Muscle layer of duodenum (tissue), 2 donors: ENCODE data around the gene CCDC60.
"Not testable (repeated sequence)": the region's sequence is repeated elsewhere in the genome, so short reads cannot be mapped to it uniquely, and the experiment has no call there.

ENCODE experiments used
- H3K27ac ChIP-seq: one replicate; pipeline ENCODE4 v1.7.0; 2013; ENCODE audit warnings: mild to moderate bottlenecking, low read length
- H3K27me3 ChIP-seq: one replicate; pipeline ENCODE4 v1.7.0; 2013; ENCODE audit warnings: low read depth, mild to moderate bottlenecking, control low read depth, low read length
- H3K36me3 ChIP-seq, 2 donors: one replicate each; pipeline ENCODE4 v1.7.0; 2013; ENCODE audit warnings: low read length in 2 of 2, control low read depth in 1 of 2, mild to moderate bottlenecking in 1 of 2; ENCODE audit not compliant: insufficient read depth in 2 of 2, control insufficient read depth in 1 of 2
- H3K4me1 ChIP-seq, 2 donors: one replicate each; pipeline ENCODE4 v1.7.0; 2013; ENCODE audit warnings: low read length in 2 of 2, mild to moderate bottlenecking in 2 of 2, control low read depth in 1 of 2, moderate library complexity in 1 of 2; ENCODE audit not compliant: insufficient read depth in 2 of 2, control insufficient read depth in 1 of 2
- H3K4me3 ChIP-seq, 2 donors: one replicate each; pipeline ENCODE4 v1.7.0; 2013; ENCODE audit warnings: low read length in 2 of 2, low read depth in 1 of 2, mild to moderate bottlenecking in 1 of 2
- H3K9me3 ChIP-seq, 2 donors: one replicate each; pipeline ENCODE4 v1.7.0; 2013; ENCODE audit warnings: low read length in 2 of 2, control low read depth in 1 of 2, mild to moderate bottlenecking in 1 of 2; ENCODE audit not compliant: control insufficient read depth in 1 of 2
- donor health status: healthy.

Gene CCDC60

DNA sequence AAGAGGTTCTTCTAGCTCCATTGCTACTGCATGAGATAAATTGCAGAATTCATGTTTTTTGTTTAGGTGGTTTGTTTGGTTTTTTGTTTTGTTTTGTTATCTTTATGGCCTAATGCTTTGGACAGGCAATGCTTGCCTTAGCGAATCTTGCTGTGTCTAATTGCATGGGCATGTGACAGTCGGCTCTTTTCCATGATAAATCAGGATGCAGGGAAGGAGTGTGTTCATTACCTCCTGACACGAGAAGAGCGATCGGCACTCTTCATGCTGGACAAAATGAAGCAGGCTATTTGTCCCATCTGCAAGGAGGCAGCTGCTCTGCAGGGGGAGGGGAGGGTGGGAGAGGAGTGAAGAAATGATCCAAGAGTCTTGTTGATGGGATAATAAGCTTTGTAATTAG, 6.5 kb downstream of the CCDC60 start:
- Histone ChIP-seq H3K36me3 (no peaks in the 10 kb centered on the region), H3K27me3 (no peaks in the 10 kb centered on the region), H3K4me3 (no peak overlapping the region), H3K9me3 (no peaks in the 10 kb centered on the region), H3K4me1 (no peaks in the 10 kb centered on the region), H3K27ac (no peak overlapping the region)

DNA sequence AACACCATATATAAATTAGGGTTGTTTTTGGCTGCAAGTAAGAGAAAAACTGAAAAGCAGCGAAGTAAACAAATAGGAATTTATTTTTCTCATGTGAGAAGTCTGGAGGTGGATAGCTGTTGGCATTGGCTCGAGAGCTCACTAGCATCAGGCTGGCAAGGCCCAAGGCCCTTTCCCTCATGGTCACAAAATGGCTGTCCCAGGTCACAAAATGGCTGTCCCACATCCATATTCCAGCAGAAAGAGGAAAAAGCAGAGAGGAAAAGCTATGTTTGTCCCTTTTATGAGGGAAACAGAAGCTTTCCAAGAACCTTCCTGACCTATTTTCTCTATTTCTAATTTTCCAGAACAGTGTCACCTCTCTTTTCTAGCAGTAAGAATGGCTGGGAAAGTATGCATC, 7.5 kb downstream of the CCDC60 start:
- no peak overlapping the region for H3K27ac ChIP-seq
- H3K27me3 ChIP-seq = no peaks in the 10 kb centered on the region
- H3K9me3 ChIP-seq = no peaks in the 10 kb centered on the region
- no peaks in the 10 kb centered on the region for H3K4me1 ChIP-seq
- H3K4me3 ChIP-seq = no peak overlapping the region
- no peaks in the 10 kb centered on the region for H3K36me3 ChIP-seq

DNA sequence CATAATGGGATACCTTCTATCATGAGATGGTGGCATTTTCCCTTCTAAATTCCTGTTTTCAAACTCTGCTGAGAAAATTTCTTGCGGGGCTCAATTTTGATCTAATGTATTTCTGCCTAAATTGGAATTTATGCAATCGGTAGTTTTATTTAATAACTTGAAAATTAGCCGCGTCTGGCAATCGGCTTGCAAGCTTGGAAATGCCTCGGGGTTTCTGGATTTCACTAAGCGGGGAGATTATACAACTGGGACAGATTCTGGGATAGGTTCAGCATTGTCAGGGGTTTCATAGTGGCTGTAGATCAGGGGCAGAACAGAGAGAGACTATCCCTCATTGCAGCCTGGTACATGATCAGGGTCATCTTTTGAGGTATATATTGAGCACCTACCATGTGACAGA, 8.6 kb downstream of the CCDC60 start:
- H3K4me1 ChIP-seq = no peaks in the 10 kb centered on the region
- no peaks in the 10 kb centered on the region for H3K9me3 ChIP-seq
- no peak overlapping the region for H3K4me3 ChIP-seq
- no peaks in the 10 kb centered on the region for H3K36me3 ChIP-seq
- no peaks in the 10 kb centered on the region for H3K27me3 ChIP-seq
- no peak overlapping the region for H3K27ac ChIP-seq

DNA sequence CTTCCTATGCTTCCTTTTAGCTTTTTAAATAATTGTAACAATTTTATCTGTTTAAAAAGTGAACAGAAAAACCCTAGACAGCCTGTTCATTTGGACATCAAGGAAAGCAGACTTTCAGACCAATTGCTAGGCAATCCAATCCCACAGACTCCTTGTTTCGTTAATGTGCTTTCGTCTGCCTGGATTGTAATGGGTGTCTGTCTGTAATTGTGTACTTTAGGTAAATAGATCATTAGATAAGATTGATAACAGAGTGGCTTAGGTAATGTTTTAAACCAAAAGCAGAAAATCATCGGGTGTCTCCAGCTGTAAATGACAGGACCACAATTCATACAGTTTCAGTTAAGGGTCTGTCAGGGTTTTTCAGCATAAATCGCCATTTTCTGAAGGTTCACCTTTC, 19.6 kb downstream of the CCDC60 start:
- Histone ChIP-seq H3K36me3 (no peaks in the 10 kb centered on the region), H3K4me3 (no peak overlapping the region), H3K4me1 (no peaks in the 10 kb centered on the region), H3K9me3 (peaks cover 0 to 3% of the 10 kb centered on the region in 2 donors), H3K27me3 (no peaks in the 10 kb centered on the region), H3K27ac (no peak overlapping the region)

DNA sequence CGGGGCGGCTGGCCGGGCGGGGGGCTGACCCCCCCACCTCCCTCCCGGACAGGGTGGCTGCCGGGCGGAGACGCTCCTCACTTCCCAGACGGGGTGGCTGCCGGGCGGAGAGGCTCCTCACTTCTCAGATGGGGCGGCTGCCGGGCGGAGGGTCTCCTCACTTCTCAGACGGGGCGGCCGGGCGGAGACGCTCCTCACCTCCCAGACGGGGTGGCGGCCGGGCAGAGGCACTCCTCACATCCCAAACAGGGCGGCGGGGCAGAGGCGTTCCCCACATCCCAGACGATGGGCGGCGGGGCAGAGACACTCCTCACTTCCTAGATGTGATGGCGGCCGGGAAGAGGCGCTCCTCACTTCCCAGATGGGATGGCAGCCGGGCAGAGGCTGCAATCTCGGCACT, 25.8 kb downstream of the CCDC60 start:
- not testable (repeated sequence) for H3K36me3 ChIP-seq, H3K27ac ChIP-seq, H3K27me3 ChIP-seq, H3K4me1 ChIP-seq, H3K9me3 ChIP-seq, H3K4me3 ChIP-seq

DNA sequence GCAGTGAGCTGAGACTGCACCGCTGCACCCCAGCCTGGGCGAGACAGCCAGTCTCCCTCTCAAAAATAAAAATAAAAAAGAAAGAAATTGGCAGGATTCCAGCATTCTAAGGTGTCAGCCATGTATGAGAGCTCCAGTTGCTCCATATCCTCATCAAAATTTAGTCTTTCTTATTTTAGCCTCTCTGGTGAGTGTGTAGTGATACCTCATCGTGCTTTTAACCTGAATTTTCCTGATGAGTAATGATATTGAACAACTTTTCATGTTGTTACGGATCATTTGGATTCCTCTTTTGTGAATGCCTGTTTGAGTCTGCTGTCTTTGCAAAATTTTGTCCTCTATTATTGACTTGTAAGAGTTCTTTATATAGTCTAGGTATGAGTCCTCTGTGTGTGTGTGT, 28.5 kb downstream of the CCDC60 start:
- H3K4me1 ChIP-seq = no peaks in the 10 kb centered on the region
- no peaks in the 10 kb centered on the region for H3K36me3 ChIP-seq
- H3K4me3 ChIP-seq = no peak overlapping the region
- H3K27ac ChIP-seq = no peak overlapping the region
- no peaks in the 10 kb centered on the region for H3K27me3 ChIP-seq
- H3K9me3 ChIP-seq = no peaks in the 10 kb centered on the region

DNA sequence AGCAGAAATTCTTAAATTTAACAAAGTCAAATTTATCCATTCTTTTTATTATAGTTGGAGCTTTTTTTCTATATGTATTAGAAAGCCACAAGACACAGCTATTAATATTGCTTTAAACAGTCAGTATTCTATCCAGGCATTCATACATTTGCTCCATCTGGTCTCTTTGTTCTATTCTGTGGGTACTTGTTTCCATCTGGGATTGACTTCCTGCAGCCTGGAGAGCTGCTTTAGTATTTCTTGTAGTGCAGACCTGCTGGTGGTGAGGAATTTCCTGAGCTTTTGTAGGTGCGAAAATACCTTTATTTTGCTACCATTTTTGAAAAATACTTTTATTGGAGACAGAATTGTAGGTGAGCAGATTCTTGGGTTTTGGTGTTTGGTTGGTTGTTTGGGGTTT, 29.0 kb downstream of the CCDC60 start:
- H3K4me3 ChIP-seq = no peak overlapping the region
- H3K27ac ChIP-seq = no peak overlapping the region
- no peaks in the 10 kb centered on the region for H3K4me1 ChIP-seq
- H3K36me3 ChIP-seq = no peaks in the 10 kb centered on the region
- no peaks in the 10 kb centered on the region for H3K27me3 ChIP-seq
- H3K9me3 ChIP-seq = no peaks in the 10 kb centered on the region

DNA sequence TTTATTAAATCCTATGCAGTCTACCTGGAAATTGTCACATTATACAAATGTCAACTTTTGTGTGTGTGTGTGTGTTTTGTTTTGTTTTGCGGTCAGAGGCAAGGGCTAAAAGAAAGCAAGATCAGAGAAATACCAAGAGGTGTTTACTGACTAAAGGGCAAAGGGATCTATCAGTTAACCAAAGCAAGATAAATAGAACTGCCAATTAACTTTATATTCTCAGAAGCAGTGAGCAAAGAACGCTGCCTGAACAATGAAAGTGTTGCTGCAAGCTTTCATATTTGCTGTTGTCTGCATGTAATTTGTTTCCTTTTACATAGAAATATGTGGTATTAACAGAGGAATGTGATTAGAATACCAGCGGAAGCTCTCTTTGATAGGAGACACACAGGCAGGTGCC, 30.9 kb downstream of the CCDC60 start:
- Histone ChIP-seq H3K9me3 (no peaks in the 10 kb centered on the region), H3K27me3 (no peaks in the 10 kb centered on the region), H3K4me3 (no peak overlapping the region), H3K27ac (no peak overlapping the region), H3K4me1 (no peaks in the 10 kb centered on the region), H3K36me3 (no peaks in the 10 kb centered on the region)

DNA sequence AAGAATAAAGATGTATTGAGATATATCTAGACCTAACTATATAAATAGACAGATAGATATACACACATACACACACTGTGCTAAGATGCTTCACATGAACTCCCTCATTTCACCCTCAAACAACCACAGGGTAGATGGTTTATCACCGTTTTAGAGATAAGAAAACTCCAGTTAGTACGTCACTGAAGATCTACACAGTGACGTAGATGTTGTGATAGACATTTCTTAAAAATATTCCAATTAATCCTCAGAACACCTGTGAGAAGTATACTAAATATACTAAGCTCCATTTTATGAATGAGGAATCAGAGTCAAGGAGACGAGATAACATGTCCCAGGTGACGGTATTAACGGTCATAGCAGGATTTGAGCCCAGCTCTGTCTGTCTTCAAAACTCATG, 31.5 kb downstream of the CCDC60 start:
- no peak overlapping the region for H3K4me3 ChIP-seq
- H3K9me3 ChIP-seq = no peaks in the 10 kb centered on the region
- no peaks in the 10 kb centered on the region for H3K36me3 ChIP-seq
- no peak overlapping the region for H3K27ac ChIP-seq
- H3K4me1 ChIP-seq = no peaks in the 10 kb centered on the region
- H3K27me3 ChIP-seq = no peaks in the 10 kb centered on the region

DNA sequence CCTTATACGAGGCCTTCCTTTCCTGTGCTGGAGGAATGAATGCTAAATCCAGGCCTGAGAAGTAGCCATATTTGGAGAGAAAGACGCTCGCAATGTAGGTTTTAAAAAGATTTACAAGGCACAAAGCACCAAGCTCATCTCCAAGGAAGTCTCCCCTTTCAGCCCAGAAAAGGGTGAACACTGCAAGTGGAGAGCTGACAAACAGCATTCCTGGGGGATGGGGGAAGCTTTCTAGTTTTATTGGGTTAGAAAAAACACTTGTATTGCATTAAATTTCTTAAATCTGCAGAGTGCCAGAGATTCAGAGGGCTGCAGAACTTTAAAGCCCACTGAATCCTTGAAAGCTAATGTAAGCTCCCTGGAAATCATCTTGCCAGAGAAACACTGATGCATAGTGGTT, 34.6 kb downstream of the CCDC60 start:
- H3K27me3 ChIP-seq = no peaks in the 10 kb centered on the region
- H3K4me1 ChIP-seq = no peaks in the 10 kb centered on the region
- no peak overlapping the region for H3K4me3 ChIP-seq
- H3K36me3 ChIP-seq = no peaks in the 10 kb centered on the region
- no peak overlapping the region for H3K27ac ChIP-seq
- H3K9me3 ChIP-seq = no peaks in the 10 kb centered on the region

DNA sequence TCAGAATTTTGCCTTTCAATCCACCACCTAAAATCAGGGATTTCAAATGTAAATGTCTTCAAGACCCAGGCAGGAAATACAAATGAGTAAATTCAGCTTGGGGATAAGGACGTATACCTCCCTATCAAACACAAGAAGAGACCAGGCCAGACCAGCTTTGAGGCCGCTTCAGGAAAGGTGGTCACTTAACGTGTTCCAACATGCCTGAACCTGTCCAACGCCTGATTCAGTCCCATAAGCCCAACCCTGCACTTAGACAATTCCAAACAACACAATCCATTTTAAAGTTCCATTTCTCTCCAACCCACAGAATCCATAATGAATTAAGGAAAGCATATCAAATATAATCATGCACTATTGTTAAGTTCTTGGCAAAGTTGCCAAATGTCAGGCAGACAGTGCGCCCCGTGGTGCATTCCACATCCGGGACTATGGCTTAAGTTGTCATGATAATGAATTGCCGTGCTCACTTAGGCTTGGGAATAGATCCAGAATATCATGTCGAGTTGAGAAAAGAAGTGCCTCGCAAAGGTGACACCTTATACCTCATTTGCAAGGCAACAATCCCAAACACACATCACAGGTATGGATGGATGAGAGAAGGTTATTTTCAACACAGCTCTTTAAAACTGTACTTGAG, 35.5 kb downstream of the CCDC60 start:
- Histone ChIP-seq H3K27ac (no peak overlapping the region), H3K4me1 (no peaks in the 10 kb centered on the region), H3K9me3 (no peaks in the 10 kb centered on the region), H3K4me3 (no peak overlapping the region), H3K27me3 (no peaks in the 10 kb centered on the region), H3K36me3 (no peaks in the 10 kb centered on the region)

DNA sequence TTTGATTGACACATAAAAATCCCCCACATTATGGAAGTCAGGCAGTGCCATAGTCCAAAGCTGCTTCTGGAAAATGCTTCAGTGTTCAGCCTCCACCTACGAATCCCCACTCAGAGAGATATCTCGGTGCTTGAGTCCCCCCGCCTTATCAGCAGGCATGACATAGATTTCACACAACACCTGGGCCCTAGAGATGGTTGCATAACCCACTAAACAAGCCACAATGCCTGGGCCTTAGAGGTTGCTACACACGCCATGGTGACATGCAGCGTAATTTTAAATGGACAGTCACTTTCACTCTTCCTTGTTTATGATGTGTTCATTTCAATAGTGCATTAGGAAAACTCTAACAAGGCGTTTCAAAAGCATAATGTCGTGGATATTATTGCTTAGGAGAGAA, 38.0 kb downstream of the CCDC60 start:
- Histone ChIP-seq H3K27me3 (no peaks in the 10 kb centered on the region), H3K4me3 (no peak overlapping the region), H3K36me3 (no peaks in the 10 kb centered on the region), H3K27ac (no peak overlapping the region), H3K4me1 (no peaks in the 10 kb centered on the region), H3K9me3 (no peaks in the 10 kb centered on the region)
